GM12892 (cell line): ENCODE data around the gene PIAS4.

Experiments
- POLR2A ChIP-seq: IDR thresholded peaks from 2 replicates; pipeline ENCODE4 v1.6.1; 2011; ENCODE audit warnings: low read depth, low read length, control low read depth
- POLR2AphosphoS5 ChIP-seq: IDR thresholded peaks from 2 replicates; pipeline ENCODE4 v1.6.1; 2011; ENCODE audit warnings: low read depth, low read length, control low read depth
- TAF1 ChIP-seq: IDR thresholded peaks from 2 replicates; pipeline ENCODE4 v1.6.1; 2011; ENCODE audit warnings: low read depth, mild to moderate bottlenecking, control low read depth, low read length, borderline replicate concordance

- TF ChIP-seq POLR2AphosphoS5 = no peak
- TF ChIP-seq TAF1 = no peak
- TF ChIP-seq POLR2A = no peak
Measured at GRCh38 chr19:4083677-4084546, 76.4 kb downstream of the PIAS4 start.
